PC-9 (cell line): ENCODE results near the gene HAX1. TPM values are rescaled to one million over a fixed set of nuclear protein-coding genes. Genes with fewer than 3 reads are reported as not detected.

Source experiments
- BruUV-seq: library from RNA; stranded (reverse); fragments of 400-500 nt; replicated peaks from 2 replicates; lab custom pipeline; 2021; lab: Mats Ljungman, UMichigan
- CTCF ChIA-PET: fragments of 300-600 bp; sonication (Branson Sonifier 250); formaldehyde crosslinking; loops from one replicate; lab custom pipeline; 2022; ENCODE audit warnings: antibody characterized with exemption; lab: Charles Lee
- POLR2A ChIA-PET: fragments of 300-600 bp; sonication (Branson Sonifier 250); formaldehyde crosslinking; loops from one replicate; lab custom pipeline; 2022; ENCODE audit warnings: antibody characterized with exemption; ENCODE audit not compliant: unreplicated experiment; lab: Charles Lee
- DNase-seq, 2 experiments: peaks; one replicate each; pipeline versions ENCODE4 v3.0.0 to v3.0.0-alpha.2; 2015 to 2022; ENCODE audit warnings: mixed read lengths in 1 of 2
- H2AFZ ChIP-seq: fragments of 200-600 bp; sonication (generic); 2 replicates; pipeline ENCODE4 v1.8.1; 2017; ENCODE audit warnings: antibody characterized with exemption
- H3F3A ChIP-seq: fragments of 200-600 bp; sonication (generic); 2 replicates; pipeline ENCODE4 v1.8.1; 2017; ENCODE audit warnings: antibody characterized with exemption, mild to moderate bottlenecking, low read depth; ENCODE audit not compliant: insufficient read depth
- H3K27ac ChIP-seq: fragments of 200-600 bp; sonication (generic); 2 replicates; pipeline ENCODE4 v1.6.1; 2016; ENCODE audit warnings: mixed run types
- H3K27me3 ChIP-seq: fragments of 200-600 bp; sonication (generic); 2 replicates; pipeline ENCODE4 v1.6.1; 2016; ENCODE audit warnings: low read depth, mixed run types; ENCODE audit not compliant: insufficient read depth
- H3K36me3 ChIP-seq: fragments of 200-600 bp; sonication (generic); 2 replicates; pipeline ENCODE4 v1.6.1; 2016; ENCODE audit warnings: low read depth, mixed run types
- H3K4me1 ChIP-seq: fragments of 200-600 bp; sonication (generic); replicated peaks from 2 replicates; pipeline ENCODE4 v1.6.1; 2016; ENCODE audit warnings: mixed run types; ENCODE audit not compliant: insufficient read depth
- H3K4me2 ChIP-seq: fragments of 200-600 bp; sonication (generic); 2 replicates; pipeline ENCODE4 v1.6.1; 2017; ENCODE audit warnings: mixed run types
- H3K4me3 ChIP-seq: fragments of 200-600 bp; sonication (generic); 2 replicates; pipeline ENCODE4 v1.6.1; 2016; ENCODE audit warnings: mixed run types
- H3K79me2 ChIP-seq: fragments of 200-600 bp; sonication (generic); 2 replicates; pipeline ENCODE4 v1.6.1; 2017; ENCODE audit warnings: low read depth, mixed run types
- H3K9me2 ChIP-seq: fragments of 200-600 bp; sonication (generic); 2 replicates; pipeline ENCODE4 v1.8.1; 2017; ENCODE audit warnings: mild to moderate bottlenecking; ENCODE audit not compliant: insufficient read depth
- H3K9me3 ChIP-seq: fragments of 200-600 bp; sonication (generic); 2 replicates; pipeline ENCODE4 v1.8.1; 2016; ENCODE audit warnings: low read depth; ENCODE audit not compliant: insufficient read depth
- H4K20me1 ChIP-seq: fragments of 200-600 bp; sonication (generic); 2 replicates; pipeline ENCODE4 v1.8.1; 2017; ENCODE audit not compliant: insufficient read depth
- CTCF ChIP-seq: fragments of 200-600 bp; sonication (generic); conservative IDR thresholded peaks from 2 replicates; pipeline ENCODE4 v1.6.1; 2017; ENCODE audit warnings: mixed run types, antibody characterized with exemption, mild to moderate bottlenecking, moderate library complexity
- EZH2 ChIP-seq: fragments of 200-600 bp; sonication (generic); IDR thresholded peaks from 2 replicates; pipeline ENCODE4 v1.8.0; 2017; ENCODE audit warnings: antibody characterized with exemption, low read depth
- intact Hi-C: fragments of 100-400 bp; cut with micrococcal nuclease; formaldehyde crosslinking; loops from one replicate; pipeline ENCODE4 v1.10.0; 2022; ENCODE audit not compliant: unreplicated experiment
- total RNA-seq: library from RNA; stranded (reverse); gene quantifications from 2 replicates; pipeline ENCODE4 v1.2.3, GENCODE V29; 2021

HAX1 gene
- total RNA-seq, 1 experiment from 2014 or later = 92.3 TPM

GRCh38 chr1:154256686-154257085 lies 15.7 kb upstream of the HAX1 start:
- Histone ChIP-seq H3K27ac (no peak overlapping the region), H3K4me2 (no peak overlapping the region), H3K9me3 (no peaks in the 10 kb centered on the region), H3K79me2 (no peaks in the 10 kb centered on the region), H3F3A (peaks cover 29% of the 10 kb centered on the region; the same call in 1 of the 2 replicates), H3K4me3 (no peak overlapping the region), H2AFZ (no peak overlapping the region), H4K20me1 (peaks cover 21% of the 10 kb centered on the region), H3K36me3 (peaks cover 77% of the 10 kb centered on the region), H3K27me3 (no peaks in the 10 kb centered on the region), H3K9me2 (no peaks in the 10 kb centered on the region), H3K4me1 (no peaks in the 10 kb centered on the region)
- POLR2A ChIA-PET = no interaction called here
- DNase-seq = no peak
- CTCF ChIA-PET = no interaction called here
- TF ChIP-seq EZH2 (no peak), CTCF (no peak)
- intact Hi-C loops = no loop called here
- no TSS peak for BruUV-seq

- DNase-seq = no peak
- H3K9me2 ChIP-seq = no peaks in the 10 kb centered on the region
- TF ChIP-seq EZH2 (no peak), CTCF (no peak)
- H4K20me1 ChIP-seq = peaks cover 21% of the 10 kb centered on the region
- H3K36me3 ChIP-seq = peaks cover 82% of the 10 kb centered on the region
- POLR2A ChIA-PET = interaction anchor here (0.8 kb wide), 1 partner anchor 361 kb away, joined by 13 read pairs; no protein-coding TSS in a partner anchor
- CTCF ChIA-PET = no interaction called here
- no TSS peak for BruUV-seq
- no peaks in the 10 kb centered on the region for H3K27me3 ChIP-seq
- H3K79me2 ChIP-seq = no peaks in the 10 kb centered on the region
- H3K4me1 ChIP-seq = no peaks in the 10 kb centered on the region
- intact Hi-C loops = no loop called here
- H3K4me3 ChIP-seq = no peak overlapping the region
- H3K27ac ChIP-seq = no peak overlapping the region
- no peak overlapping the region for H2AFZ ChIP-seq
- no peak overlapping the region for H3K4me2 ChIP-seq
- peaks cover 34% of the 10 kb centered on the region; the same call in 1 of the 2 replicates for H3F3A ChIP-seq
- H3K9me3 ChIP-seq = no peaks in the 10 kb centered on the region
These were observed 13.6 kb upstream of the HAX1 start for GRCh38 chr1:154258784-154259183.

- H3K9me3 ChIP-seq = no peaks in the 10 kb centered on the region
- BruUV-seq = no TSS peak
- ChIA-PET POLR2A (interaction anchor here (0.6 kb wide), 1 partner anchor 251 kb away, joined by 3 read pairs; no protein-coding TSS in a partner anchor), CTCF (no interaction called here)
- H3K36me3 ChIP-seq = peaks cover 71% of the 10 kb centered on the region
- H3K4me2 ChIP-seq = no peak overlapping the region
- intact Hi-C loops = no loop called here
- no peak overlapping the region for H3K4me3 ChIP-seq
- peaks cover 11% of the 10 kb centered on the region for H4K20me1 ChIP-seq
- no peak for TF ChIP-seq EZH2
- TF ChIP-seq CTCF = no peak
- no peak overlapping the region for H3K27ac ChIP-seq
- H2AFZ ChIP-seq = no peak overlapping the region
- no peaks in the 10 kb centered on the region for H3K79me2 ChIP-seq
- no peaks in the 10 kb centered on the region for H3K27me3 ChIP-seq
- H3K4me1 ChIP-seq = no peaks in the 10 kb centered on the region
- no peak for DNase-seq
- H3K9me2 ChIP-seq = no peaks in the 10 kb centered on the region
- H3F3A ChIP-seq = peaks cover 43% of the 10 kb centered on the region; the same call in 1 of the 2 replicates
These were observed 12.3 kb upstream of the HAX1 start for GRCh38 chr1:154260127-154260526.
